H1 (cell line): ENCODE data around the gene PCNA.

Source experiments
- BACH1 ChIP-seq: IDR thresholded peaks from 2 replicates; pipeline ENCODE4 v1.6.1; 2012; ENCODE audit warnings: low read length, improper control_type of control experiment
- CTBP2 ChIP-seq: IDR thresholded peaks from 2 replicates; pipeline ENCODE4 v1.7.0; 2011; ENCODE audit warnings: borderline replicate concordance, mild to moderate bottlenecking, moderate library complexity, mixed read lengths, low read length; ENCODE audit not compliant: insufficient read depth, insufficient read length
- CTCF ChIP-seq, 3 experiments: IDR thresholded peaks; 1 replicate in 2 of 3; 2 replicates in 1 of 3; pipeline versions ENCODE4 v1.5.1 to v1.6.1; 2011; ENCODE audit warnings: low read length in 3 of 3, mild to moderate bottlenecking in 3 of 3, inconsistent platforms in 2 of 3, low read depth in 1 of 3, moderate library complexity in 1 of 3; ENCODE audit not compliant: insufficient read depth in 1 of 3; ENCODE audit errors: control extremely low read depth in 1 of 3
- EP300 ChIP-seq, 2 experiments: IDR thresholded peaks; 1 replicate in 1 of 2; 2 replicates in 1 of 2; pipeline ENCODE4 v1.6.1; 2011 to 2012; ENCODE audit warnings: low read depth in 2 of 2, low read length in 2 of 2, mild to moderate bottlenecking in 2 of 2, borderline replicate concordance in 1 of 2, inconsistent platforms in 1 of 2, moderate library complexity in 1 of 2
- GABPA ChIP-seq: IDR thresholded peaks from 2 replicates; pipeline ENCODE4 v1.6.1; 2011; ENCODE audit warnings: mild to moderate bottlenecking, low read length, moderate library complexity, borderline replicate concordance; ENCODE audit not compliant: insufficient read depth
- GTF2F1 ChIP-seq: IDR thresholded peaks from 2 replicates; pipeline ENCODE4 v1.6.1; 2012; ENCODE audit warnings: low read depth, low read length, improper control_type of control experiment, borderline replicate concordance
- HDAC2 ChIP-seq, 2 experiments: fragments of 300-600 bp in 1 of 2; sonication (generic) in 1 of 2; IDR thresholded peaks; 2 replicates each; pipeline ENCODE4 v1.6.1; 2011 to 2012; ENCODE audit warnings: low read depth in 2 of 2, low read length in 2 of 2, mild to moderate bottlenecking in 2 of 2, moderate library complexity in 2 of 2, borderline replicate concordance in 1 of 2, inconsistent platforms in 1 of 2
- POLR2A ChIP-seq, 2 experiments: IDR thresholded peaks; 1 replicate in 1 of 2; 2 replicates in 1 of 2; pipeline ENCODE4 v1.6.1; 2011; ENCODE audit warnings: low read depth in 2 of 2, low read length in 2 of 2, mild to moderate bottlenecking in 2 of 2; ENCODE audit errors: control extremely low read depth in 1 of 2
- RBBP5 ChIP-seq: IDR thresholded peaks from 2 replicates; pipeline ENCODE4 v1.7.1; 2012; ENCODE audit warnings: low read depth, mild to moderate bottlenecking, inconsistent platforms, low read length, moderate library complexity, borderline replicate concordance
- RFX5 ChIP-seq: IDR thresholded peaks from 2 replicates; pipeline ENCODE4 v1.6.1; 2011; ENCODE audit warnings: low read depth, low read length, improper control_type of control experiment, borderline replicate concordance
- TAF1 ChIP-seq: IDR thresholded peaks from 2 replicates; pipeline ENCODE4 v1.6.1; 2011; ENCODE audit warnings: mild to moderate bottlenecking, low read depth, low read length
- USF2 ChIP-seq: IDR thresholded peaks from 2 replicates; pipeline ENCODE4 v1.6.1; 2011; ENCODE audit warnings: low read length, improper control_type of control experiment
- YY1 ChIP-seq: IDR thresholded peaks from 2 replicates; pipeline ENCODE4 v1.6.1; 2011; ENCODE audit warnings: low read depth, mild to moderate bottlenecking, low read length
- ZNF274 ChIP-seq: IDR thresholded peaks from 2 replicates; pipeline ENCODE4 v1.7.0; 2012; ENCODE audit warnings: low read length, borderline replicate concordance; ENCODE audit errors: extremely low read depth

GRCh38 chr20:5128886-5129285 lies 9.1 kb upstream of the PCNA start:
- TF ChIP-seq GTF2F1 (no peak), CTCF (IDR thresholded peaks at IDR 0.05; ENCODE audit: control extremely low read depth in 1 of 3, insufficient read depth in 1 of 3, low read depth in 1 of 3, low read length in 3 of 3) (no peak), RFX5 (no peak), RBBP5 (no peak), HDAC2 (IDR thresholded peaks at IDR 0.05; ENCODE audit: borderline replicate concordance in 1 of 2, low read depth in 2 of 2, low read length in 2 of 2) (no peak), USF2 (no peak), BACH1 (no peak), EP300 (IDR thresholded peaks at IDR 0.05; ENCODE audit: borderline replicate concordance in 1 of 2, low read depth in 2 of 2, low read length in 2 of 2) (no peak), POLR2A (IDR thresholded peaks at IDR 0.05; ENCODE audit: control extremely low read depth in 1 of 2, low read depth in 2 of 2, low read length in 2 of 2) (no peak), TAF1 (no peak), YY1 (no peak), ZNF274 (no peak), CTBP2 (no peak), GABPA (no peak)
